Measurements from ENCODE around the gene IQGAP2.

DNA sequence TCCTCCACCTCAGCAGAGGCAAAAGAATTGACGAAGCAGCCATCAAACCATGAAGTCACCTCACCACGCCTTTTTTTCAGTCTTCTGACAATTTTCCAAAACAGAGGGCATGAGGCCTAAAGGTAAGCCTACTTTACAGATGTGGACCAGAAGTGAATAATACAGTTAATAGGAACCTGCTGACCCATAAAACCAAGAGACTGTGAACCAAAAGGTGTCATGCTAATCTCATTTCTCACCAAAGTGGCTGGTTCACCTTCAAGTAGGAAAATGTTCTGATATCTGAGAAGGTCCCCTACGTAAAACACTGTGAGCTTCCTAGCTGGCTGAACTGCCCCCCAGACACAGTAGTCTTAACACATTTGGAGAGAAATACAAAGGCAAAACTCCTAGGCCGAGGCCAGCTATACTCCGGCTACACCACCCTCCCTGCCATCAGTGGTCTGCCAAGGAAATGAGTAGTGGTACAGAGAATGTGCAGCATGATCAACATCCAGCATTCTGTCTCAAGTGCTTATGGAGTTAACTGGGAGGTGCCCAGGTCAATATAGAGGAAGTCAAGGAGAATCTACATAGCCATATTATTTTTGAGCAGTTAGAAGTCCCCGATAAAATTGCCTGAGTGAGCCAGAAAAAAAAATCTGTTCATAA, 239.4 kb downstream of the IQGAP2 start:
- TF ChIP-seq POLR2A (IDR thresholded peaks at IDR 0.05) (no peak), POLR2AphosphoS5 (IDR thresholded peaks at IDR 0.05) (no peak), EP300 (IDR thresholded peaks at IDR 0.05; ENCODE audit: low read depth) (no peak)
- TF ChIP-seq, protein P1, sequence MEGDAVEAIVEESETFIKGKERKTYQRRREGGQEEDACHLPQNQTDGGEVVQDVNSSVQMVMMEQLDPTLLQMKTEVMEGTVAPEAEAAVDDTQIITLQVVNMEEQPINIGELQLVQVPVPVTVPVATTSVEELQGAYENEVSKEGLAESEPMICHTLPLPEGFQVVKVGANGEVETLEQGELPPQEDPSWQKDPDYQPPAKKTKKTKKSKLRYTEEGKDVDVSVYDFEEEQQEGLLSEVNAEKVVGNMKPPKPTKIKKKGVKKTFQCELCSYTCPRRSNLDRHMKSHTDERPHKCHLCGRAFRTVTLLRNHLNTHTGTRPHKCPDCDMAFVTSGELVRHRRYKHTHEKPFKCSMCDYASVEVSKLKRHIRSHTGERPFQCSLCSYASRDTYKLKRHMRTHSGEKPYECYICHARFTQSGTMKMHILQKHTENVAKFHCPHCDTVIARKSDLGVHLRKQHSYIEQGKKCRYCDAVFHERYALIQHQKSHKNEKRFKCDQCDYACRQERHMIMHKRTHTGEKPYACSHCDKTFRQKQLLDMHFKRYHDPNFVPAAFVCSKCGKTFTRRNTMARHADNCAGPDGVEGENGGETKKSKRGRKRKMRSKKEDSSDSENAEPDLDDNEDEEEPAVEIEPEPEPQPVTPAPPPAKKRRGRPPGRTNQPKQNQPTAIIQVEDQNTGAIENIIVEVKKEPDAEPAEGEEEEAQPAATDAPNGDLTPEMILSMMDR (IDR thresholded peaks at IDR 0.05): no peak

All from transverse colon (tissue), 4 donors.